ENCODE data around the gene CYFIP2.

DNA sequence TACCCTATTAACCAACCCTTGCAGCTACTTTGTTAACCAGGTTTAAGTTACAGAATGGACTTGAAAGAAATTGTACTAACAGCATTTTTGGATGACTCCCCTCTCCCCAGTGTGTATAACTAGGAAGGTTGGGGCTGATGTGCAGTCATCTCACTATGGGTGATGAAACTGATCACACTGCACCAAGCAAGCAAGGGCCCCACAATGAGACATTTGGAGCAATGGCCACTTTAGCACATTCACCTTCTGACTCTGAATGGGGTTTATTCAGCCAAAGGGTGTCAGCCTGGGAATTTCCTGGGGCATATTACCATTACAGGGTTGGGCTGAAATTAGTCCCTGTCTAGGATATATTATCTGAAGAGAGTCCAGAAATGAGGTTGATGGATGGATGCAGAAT lies 18.7 kb upstream of the CYFIP2 start:
- TF ChIP-seq, protein P1, sequence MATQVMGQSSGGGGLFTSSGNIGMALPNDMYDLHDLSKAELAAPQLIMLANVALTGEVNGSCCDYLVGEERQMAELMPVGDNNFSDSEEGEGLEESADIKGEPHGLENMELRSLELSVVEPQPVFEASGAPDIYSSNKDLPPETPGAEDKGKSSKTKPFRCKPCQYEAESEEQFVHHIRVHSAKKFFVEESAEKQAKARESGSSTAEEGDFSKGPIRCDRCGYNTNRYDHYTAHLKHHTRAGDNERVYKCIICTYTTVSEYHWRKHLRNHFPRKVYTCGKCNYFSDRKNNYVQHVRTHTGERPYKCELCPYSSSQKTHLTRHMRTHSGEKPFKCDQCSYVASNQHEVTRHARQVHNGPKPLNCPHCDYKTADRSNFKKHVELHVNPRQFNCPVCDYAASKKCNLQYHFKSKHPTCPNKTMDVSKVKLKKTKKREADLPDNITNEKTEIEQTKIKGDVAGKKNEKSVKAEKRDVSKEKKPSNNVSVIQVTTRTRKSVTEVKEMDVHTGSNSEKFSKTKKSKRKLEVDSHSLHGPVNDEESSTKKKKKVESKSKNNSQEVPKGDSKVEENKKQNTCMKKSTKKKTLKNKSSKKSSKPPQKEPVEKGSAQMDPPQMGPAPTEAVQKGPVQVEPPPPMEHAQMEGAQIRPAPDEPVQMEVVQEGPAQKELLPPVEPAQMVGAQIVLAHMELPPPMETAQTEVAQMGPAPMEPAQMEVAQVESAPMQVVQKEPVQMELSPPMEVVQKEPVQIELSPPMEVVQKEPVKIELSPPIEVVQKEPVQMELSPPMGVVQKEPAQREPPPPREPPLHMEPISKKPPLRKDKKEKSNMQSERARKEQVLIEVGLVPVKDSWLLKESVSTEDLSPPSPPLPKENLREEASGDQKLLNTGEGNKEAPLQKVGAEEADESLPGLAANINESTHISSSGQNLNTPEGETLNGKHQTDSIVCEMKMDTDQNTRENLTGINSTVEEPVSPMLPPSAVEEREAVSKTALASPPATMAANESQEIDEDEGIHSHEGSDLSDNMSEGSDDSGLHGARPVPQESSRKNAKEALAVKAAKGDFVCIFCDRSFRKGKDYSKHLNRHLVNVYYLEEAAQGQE (IDR thresholded peaks at IDR 0.05; ENCODE audit: insufficient replicate concordance, low read depth): no peak
- TF ChIP-seq, protein P2, sequence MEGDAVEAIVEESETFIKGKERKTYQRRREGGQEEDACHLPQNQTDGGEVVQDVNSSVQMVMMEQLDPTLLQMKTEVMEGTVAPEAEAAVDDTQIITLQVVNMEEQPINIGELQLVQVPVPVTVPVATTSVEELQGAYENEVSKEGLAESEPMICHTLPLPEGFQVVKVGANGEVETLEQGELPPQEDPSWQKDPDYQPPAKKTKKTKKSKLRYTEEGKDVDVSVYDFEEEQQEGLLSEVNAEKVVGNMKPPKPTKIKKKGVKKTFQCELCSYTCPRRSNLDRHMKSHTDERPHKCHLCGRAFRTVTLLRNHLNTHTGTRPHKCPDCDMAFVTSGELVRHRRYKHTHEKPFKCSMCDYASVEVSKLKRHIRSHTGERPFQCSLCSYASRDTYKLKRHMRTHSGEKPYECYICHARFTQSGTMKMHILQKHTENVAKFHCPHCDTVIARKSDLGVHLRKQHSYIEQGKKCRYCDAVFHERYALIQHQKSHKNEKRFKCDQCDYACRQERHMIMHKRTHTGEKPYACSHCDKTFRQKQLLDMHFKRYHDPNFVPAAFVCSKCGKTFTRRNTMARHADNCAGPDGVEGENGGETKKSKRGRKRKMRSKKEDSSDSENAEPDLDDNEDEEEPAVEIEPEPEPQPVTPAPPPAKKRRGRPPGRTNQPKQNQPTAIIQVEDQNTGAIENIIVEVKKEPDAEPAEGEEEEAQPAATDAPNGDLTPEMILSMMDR (IDR thresholded peaks at IDR 0.05; ENCODE audit: insufficient read depth, low read length): no peak

Measured in HL-60 (cell line).